ENCODE results near the gene IFFO2.

IFFO2 gene

DNA sequence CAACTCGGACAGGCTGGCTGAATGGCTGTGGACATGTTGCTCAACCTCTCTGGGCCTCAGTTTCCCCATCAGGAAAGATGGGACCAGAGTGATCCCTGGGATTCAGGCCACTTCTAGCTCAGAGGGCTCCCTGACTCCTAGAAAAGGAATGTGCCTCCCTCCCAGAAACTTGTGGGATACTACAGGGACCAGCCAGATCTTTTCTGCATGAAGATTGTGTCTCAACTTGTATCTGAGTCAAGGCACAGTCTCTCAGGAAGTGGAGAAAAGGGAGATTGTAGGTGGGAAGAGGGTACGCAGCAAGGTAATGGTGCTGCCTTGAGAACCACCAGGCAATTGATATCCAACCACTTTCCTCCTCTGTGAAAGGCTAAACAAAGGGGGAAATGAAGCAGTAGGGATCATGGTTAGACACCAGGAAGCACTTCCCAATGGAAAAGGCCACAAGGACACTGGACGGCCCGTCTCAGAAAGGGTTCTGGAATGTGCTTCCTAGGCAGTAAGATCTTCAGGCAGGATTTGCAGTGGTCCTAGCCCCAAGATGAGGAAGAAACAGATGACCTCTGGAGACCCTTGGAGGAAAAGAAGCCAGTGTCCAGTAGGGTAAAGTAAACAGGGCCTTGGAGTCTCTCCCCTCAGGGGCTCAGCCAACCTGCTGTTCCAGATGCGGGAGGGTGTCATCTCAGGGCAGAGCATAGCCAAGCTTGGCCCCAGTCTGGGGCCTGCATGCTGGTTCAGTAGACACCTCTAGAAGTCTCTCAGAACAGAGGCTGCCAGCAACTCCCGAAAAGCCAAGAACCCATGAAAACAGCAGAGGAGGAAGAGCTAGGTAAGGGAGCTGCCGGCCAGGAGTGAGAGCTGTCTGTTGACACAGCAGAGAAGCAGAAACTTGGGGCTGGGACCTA, 16.8 kb downstream of the IFFO2 start:
- no peak overlapping the region for H3K27ac ChIP-seq
- TF ChIP-seq, protein P1, sequence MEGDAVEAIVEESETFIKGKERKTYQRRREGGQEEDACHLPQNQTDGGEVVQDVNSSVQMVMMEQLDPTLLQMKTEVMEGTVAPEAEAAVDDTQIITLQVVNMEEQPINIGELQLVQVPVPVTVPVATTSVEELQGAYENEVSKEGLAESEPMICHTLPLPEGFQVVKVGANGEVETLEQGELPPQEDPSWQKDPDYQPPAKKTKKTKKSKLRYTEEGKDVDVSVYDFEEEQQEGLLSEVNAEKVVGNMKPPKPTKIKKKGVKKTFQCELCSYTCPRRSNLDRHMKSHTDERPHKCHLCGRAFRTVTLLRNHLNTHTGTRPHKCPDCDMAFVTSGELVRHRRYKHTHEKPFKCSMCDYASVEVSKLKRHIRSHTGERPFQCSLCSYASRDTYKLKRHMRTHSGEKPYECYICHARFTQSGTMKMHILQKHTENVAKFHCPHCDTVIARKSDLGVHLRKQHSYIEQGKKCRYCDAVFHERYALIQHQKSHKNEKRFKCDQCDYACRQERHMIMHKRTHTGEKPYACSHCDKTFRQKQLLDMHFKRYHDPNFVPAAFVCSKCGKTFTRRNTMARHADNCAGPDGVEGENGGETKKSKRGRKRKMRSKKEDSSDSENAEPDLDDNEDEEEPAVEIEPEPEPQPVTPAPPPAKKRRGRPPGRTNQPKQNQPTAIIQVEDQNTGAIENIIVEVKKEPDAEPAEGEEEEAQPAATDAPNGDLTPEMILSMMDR (conservative IDR thresholded peaks at IDR 0.05), result no peak

DNA sequence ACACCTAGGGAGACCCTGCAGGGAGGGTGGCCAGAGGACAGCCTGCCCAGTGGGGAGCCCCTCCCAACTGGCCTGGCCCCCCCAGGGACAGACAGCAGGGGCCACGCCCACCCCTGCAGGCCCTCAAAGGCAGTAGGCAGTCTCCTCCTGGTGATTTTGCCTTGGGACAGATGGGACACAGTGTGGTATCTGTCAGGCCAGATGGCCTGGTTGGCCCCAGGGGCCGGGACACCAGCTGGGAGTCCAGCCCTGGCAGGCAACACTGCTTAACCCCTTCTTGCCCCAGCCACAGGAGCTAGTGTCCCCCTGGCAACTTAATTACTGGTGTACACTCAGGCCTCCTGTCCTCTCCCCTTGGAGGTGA, 17.8 kb downstream of the IFFO2 start:
- TF ChIP-seq, protein P1 (conservative IDR thresholded peaks at IDR 0.05), result no peak
- no peak overlapping the region for H3K27ac ChIP-seq

GRCh38 chr1:18938008-18938706, 18.3 kb downstream of the IFFO2 start:
- no peak overlapping the region for H3K27ac ChIP-seq

DNA sequence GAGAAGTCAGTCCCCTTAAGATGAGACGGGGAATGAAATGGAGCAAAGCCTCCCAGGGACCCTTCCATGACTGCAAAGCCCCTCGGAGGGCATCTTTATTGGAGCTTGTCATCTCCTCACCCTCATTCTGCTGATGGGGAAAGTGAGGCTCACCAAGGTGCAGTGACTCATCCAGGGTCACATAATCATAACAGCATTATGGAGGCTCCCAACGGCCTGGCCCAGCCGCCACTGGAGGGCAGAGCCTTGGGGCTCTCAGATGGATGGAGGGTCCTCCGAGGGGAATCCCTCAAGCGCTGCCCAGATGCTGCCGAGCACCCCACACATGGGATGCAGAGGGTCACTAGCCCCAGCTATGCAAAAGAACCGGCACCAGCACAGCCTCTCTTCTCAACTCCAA, 18.9 kb downstream of the IFFO2 start:
- TF ChIP-seq, protein P1 (conservative IDR thresholded peaks at IDR 0.05), result no peak
- H3K27ac ChIP-seq, result no peak overlapping the region

More at GRCh38 chr1:18938008-18938706, 18.3 kb downstream of the IFFO2 start:
- TF ChIP-seq, protein P1 (conservative IDR thresholded peaks at IDR 0.05), result no peak

- H3K27ac ChIP-seq, result no peak overlapping the region
Measured at GRCh38 chr1:18936814-18937481, 19.5 kb downstream of the IFFO2 start.

GRCh38 chr1:18936471-18936813, 20.0 kb downstream of the IFFO2 start:
- H3K27ac ChIP-seq, result no peak overlapping the region

More at GRCh38 chr1:18936814-18937481, 19.5 kb downstream of the IFFO2 start:
- TF ChIP-seq, protein P1 (conservative IDR thresholded peaks at IDR 0.05), result no peak

More at GRCh38 chr1:18936471-18936813, 20.0 kb downstream of the IFFO2 start:
- TF ChIP-seq, protein P1 (conservative IDR thresholded peaks at IDR 0.05), result no peak
